Effector CD4-positive, alpha-beta T cell (primary cell): Measurements from ENCODE around the gene CACNA1B.
"Not testable (repeated sequence)": the region's sequence is repeated elsewhere in the genome, so short reads cannot be mapped to it uniquely, and the experiment has no call there.

Experiments
- DNase-seq: peaks from one replicate; pipeline ENCODE4 v3.0.0-alpha.2; 2020

Gene CACNA1B

DNA sequence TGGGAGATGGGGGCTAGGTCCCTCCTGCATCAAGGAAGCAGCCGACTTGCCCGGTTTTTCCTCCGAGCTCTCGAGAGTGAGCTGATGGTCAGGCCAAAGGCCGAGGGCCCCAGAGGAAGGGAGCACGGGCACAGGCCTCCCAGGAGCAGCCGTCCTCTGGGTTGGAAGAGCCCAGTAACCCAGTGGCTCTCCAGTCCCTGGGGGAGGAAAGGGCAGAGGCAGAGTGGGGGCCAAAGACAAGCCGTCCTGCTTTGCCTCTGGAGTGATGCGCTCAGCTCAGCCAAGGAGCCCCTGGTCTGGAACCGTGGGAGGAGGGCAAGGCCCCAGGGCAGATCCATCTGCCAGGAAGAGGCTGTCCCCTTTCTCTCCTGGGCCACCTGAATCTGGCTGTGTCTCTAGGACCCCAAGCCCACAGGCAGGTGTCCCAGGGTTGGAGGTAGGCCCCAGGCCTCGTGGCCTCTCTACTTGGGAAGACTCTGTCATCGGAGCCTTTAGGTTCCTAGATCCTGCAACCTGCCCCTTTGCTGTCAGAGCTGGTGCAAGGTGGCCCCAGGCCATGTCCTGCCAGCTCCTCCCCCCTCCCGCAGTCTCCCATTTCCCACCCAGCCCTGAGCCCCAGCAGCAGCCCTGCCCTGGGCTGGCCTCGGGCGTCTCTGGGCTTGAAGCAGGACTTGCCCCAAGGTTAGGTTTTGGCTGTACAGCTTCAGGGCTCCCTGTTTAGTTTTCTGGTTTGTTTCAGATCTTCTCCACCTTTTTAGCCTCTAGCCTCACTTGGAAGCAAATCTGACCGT is 224.1 kb downstream of the CACNA1B start:
- DNase-seq, result no peak

DNA sequence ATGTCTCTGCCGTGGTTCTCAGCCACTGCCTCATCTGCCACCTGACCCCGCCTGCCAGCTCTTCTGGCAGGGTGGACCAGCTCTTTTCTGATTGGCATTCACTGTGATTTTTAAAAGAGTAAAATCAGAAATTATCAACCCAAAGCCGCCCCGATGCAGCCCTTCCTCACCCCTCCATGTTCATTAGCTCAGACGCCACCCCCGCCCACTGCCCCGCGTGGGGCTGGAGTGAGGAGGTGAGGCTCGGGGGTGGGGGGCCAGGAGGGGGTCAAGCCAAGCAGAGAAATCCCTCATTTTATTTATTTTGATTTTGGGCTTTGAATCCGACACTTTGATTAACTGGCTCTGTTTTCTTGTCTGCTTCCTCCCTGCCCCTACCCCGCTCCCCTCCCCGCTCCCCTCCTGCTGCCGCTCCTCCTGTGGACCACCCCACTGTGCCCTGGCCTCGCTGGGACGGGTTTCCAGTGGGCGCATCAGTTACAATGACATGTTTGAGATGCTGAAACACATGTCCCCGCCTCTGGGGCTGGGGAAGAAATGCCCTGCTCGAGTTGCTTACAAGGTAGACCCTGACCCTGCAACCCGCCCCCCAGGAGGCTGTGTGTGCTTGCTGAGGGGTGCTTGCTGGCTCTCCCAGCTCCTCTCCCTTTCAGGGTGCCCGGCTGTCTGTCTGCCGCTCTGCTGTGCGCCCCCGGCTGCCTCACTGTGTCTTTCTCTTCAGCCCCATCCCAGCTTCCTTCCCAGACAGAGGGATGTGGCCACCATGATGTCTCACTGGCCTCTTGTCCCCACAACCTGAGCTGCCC is 224.9 kb downstream of the CACNA1B start:
- no peak for DNase-seq

DNA sequence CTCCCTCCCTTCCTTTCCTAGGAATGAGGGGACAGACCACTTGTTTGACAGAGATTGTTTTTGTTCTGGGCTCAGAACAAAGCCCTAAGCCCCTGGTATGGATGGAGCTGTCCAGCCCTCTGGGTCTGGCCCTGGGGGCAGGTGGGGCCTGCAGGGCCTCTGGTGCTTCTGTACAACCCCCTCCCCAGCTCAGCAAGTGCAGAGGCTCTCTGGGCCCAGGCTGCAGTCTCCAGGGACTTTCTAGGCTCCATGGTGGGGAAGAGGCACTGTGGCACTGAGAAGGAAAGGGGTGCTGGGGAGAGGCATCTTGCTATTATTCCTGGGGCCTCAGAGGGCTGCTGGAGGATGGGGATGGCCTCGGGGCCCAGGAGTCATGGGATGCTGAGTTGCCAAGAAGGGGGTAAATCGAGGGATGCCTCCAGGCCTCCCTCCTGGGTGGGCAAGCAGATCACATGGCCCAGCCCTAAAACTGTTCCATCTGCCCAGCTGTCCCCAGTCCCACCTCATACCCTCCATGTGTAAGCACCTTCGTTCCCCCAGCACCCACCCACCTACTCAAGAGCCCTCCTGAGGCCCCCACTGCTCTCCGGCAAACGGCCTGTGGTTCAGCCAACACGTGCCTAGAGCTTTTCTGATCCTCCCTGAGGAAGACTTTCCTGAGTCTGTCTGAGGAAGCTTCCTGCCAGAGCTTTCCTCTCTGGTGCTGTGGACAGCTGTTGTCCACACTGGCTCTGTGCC is 225.7 kb downstream of the CACNA1B start:
- DNase-seq, result no peak

DNA sequence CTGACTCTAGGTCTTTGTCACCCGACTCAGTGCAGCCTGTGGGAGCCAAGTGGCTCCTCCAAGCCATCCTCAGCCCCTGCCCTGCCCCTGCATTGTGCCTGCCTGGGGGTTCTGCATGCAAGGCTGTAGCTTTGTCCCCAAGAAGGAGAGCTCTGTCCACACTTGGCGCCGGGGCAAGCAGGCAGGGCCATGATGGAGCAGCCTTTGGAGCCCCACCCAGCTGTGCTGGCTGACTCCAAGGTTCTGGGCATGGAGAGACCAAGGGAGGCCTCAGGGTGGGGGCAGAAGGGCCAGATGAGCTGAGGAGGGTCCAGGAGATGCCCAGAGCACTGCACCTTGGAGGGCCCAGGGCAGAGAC is 226.2 kb downstream of the CACNA1B start:
- no peak for DNase-seq

DNA sequence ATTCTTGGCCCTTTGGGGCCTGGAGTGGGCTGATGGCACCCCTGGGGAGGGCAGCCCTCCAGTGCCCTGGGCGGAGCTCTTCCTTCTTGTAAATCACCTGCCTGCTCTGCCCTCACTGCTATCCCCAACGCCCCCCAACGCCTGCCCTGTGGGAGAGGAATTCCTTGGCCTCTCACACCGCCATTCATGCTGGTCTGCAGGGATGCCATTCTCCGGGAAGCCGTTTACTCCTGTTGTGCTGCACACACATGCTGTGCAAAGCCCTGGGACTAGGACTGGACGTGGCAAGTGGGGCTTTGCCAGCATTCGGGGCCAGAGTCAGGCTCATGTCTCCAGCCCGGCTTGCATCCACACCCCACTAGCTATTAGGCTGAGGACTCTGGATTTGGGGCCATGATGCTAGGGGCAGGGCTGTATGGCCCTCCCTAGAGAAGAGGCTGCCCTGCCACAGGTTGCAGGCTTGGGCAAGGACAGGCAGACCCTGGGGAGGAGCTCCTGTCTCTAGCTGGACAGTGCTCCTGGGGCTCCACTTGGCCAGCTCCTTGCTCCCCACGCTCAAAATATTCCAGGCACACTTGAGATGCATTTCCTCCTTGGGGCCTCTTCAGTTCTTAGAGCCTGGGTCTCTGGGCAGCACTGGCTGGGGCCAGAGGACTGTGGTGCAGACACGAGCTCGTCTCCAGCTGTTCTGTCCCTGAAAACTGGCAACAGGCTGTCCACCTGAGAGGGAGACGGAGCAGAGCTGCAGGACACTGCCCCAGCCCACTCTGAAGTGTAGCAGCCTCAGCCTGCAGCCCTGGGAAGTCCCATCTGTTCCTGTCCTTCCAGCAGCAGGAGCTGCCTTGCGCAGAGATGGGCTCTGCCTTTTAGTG is 226.9 kb downstream of the CACNA1B start:
- no peak for DNase-seq

DNA sequence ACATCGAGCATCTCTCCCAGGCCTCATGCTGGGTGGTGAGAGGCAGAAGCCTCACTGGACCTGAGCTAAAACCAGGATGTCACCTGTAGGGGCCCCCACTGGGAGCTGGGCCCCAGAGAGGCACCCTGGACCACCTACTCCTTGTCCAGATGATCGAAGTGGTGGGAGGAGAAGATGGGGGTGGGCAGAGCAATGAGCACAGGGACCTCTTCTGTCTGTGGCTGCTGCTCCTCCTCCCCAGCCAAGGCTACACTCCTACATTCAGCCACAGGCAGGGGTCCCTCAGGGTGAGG is 227.5 kb downstream of the CACNA1B start:
- DNase-seq, result no peak

DNA sequence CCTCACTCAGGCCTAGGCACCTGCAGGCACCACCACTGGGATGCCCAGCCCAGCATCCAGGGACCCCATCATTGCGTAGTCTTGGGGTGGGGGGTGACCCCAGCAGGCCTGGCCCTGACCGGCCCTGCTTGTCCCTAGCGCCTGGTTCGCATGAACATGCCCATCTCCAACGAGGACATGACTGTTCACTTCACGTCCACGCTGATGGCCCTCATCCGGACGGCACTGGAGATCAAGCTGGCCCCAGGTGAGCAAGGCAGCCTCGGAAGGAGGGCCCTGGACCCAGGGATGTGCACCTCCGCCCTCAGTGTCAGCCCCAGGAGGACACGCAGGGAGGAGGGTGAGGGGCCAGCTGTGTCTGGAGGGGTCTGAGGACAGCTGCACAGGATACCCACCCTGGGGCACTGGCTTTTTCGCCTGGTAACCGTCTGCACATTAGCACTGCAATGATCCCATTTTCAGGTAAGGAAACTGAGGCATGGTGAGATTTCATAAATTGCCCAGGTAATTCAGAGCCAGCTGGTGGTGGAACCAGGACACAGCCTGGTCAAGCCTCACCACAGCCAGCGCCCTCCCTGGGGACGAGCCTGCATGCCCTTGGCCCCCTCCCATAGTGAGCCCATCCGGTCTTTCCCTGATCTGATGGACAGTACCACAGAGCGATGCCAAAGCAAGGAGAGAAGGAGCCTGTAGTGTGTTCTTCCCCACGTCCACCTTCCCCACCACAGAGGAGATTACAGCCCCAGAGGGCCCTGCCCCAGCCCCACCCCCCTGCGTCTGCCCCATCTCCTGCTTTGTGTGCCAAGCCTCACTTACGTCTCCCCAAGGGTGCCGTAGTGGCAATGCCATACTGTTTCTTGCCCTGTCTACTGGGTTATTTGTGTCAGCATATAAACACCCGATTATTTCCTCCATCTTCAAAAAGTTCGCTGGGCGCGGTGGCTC is 228.3 kb downstream of the CACNA1B start:
- DNase-seq, result no peak

DNA sequence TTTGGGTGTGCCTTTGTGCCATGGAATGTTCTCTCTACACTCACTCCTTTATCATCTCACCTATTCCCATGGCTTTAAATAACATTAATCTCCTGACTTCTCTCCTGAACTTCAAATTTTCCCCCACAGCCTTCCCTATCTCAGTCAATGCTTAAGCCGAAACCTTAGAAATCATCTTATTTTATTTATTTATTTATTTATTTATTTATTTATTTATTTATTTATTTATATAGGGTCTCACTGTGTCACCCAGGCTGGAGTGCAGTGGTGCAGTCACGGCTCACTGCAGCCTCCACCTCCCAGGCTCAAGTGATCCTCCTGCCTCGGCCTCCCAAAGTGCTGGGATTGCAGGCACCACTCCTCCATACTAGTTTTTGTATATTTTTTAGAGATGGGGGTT is 229.5 kb downstream of the CACNA1B start:
- DNase-seq, result not testable (repeated sequence)

DNA sequence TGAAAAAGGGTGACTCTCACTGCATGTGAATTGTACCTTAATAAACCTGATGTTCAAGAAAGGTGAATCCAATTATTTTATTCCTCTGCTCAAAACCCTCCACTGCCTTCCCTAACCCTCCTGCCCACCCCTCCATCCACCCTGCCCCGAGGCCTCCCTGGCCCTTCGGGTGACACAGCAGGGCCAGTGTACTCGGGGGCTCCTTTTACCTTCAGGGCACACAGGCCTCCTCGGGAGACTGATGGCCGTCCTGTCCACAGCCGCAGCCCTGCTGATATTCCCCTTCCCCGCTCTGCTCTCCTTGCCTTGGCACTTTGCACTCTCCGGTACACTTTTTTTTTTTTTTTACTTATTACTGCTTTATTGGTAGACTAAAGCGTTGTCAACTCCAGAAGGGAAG is 234.0 kb downstream of the CACNA1B start:
- DNase-seq, result no peak

DNA sequence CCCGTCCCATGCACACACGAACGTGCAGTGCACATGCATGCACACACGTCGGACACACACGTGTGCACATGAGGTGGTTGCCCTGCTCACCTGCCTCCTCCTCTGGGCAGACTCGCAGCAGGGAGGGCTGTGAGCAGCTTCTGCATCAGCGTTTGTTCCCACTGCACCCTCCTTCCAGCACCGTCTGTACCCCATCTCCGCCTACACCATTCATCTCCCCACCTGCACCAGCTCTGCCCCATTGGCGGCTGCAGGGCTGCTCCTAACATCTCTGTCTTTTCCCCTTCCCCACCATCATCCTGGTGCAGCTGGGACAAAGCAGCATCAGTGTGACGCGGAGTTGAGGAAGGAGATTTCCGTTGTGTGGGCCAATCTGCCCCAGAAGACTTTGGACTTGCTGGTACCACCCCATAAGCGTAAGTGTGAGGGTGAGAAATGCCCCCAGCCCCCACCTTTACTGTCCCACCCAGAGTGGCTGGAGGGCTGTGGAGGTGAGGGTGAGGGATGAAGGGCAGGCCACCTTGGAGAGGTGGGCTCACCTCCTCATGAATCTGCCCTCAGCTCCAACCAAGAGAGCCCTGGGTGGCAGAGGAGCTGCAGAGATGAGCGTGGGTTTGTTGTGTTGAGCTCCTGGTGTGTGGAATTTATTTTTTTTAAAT is 234.6 kb downstream of the CACNA1B start:
- DNase-seq, result no peak

DNA sequence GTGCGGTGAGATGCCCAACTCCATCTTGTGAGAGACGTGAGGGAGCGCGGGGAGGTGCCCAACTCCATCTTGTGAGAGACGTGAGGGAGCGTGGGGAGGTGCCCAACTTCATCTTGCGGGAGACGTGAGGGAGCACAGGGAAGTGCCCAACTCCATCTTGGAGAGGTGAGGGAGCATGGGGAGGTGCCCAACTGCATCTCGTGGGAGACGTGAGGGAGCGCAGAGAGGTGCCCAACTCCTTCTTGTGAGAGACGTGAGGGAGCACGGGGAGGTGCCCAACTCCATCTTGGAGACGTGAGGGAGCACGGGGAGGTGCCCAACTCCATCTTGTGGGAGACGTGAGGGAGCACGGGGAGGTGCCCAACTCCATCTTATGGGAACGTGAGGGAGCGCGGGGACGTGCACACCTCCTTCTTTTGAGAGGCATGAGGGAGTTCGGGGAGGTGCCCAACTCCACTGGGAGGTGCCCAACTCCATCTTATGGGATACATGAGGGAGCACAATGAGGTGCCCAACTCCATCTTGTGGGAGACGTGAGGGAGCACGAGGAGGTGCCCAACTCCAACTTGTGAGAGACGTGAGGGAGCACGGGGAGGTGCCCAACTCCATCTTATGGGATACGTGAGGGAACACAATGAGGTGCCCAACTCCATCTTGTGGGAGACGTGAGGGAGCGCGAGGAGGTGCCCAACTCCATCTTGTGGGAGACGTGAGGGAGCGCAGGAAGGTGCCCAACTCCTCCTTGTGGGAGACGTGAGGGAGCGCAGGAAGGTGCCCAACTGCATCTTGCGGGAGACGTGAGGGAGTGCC is 235.4 kb downstream of the CACNA1B start:
- DNase-seq, result no peak

DNA sequence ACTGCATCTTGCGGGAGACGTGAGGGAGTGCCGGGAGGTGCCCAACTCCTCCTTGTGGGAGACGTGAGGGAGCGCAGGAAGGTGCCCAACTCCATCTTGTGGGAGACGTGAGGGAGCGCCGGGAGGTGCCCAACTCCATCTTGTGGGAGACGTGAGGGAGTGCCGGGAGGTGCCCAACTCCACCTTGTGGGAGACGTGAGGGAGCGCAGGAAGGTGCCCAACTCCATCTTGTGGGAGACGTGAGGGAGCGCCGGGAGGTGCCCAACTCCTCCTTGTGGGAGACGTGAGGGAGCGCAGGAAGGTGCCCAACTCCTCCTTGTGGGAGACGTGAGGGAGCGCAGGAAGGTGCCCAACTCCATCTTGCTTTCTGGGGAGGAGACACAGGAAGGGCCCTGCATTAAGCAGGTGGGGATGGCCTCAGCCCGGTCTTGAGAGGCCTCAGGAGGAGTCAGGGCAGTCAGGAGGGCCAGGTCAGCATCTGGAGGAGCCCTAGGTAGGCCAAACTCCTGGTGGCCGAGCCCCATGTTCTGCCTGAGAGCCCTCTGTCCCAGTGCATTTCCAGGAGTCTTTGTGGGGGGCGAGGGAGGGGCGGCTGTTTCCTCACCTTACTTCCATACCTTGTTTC is 236.2 kb downstream of the CACNA1B start:
- DNase-seq, result not testable (repeated sequence)

DNA sequence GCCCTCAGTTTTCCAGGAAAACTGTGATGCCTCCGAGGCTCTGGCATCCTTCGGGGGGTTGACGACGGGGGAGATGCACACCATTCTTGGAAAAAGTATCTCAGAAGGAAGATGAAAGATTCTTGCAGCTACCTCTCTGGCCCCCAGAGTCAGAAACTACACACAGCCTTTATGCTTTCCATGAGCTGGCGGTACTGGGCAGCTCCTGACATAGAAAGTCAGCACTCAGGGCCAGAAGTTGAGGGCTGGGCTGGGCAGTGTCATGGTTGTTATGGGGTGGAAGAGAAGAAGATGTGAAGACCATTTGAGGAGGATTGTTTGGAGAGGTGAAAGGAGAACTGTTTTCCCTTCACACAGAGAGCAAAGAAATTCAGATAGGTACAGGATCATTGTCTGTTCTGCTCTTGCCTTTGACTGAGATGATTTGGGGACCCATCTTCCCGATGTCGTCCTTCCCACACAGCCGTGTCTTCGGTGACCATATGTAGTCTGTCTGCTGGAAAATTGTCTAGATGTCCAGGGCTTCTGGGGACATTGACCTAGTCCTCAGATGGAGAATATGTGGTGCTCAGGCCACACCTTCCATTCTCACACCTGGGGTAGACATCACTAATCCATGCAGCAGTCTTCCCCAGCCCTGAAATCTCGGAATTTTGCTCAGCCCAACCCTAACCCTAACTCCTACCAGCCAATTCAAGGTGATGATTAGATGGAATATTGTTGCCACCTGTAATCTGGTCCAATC is 237.1 kb downstream of the CACNA1B start:
- no peak for DNase-seq

DNA sequence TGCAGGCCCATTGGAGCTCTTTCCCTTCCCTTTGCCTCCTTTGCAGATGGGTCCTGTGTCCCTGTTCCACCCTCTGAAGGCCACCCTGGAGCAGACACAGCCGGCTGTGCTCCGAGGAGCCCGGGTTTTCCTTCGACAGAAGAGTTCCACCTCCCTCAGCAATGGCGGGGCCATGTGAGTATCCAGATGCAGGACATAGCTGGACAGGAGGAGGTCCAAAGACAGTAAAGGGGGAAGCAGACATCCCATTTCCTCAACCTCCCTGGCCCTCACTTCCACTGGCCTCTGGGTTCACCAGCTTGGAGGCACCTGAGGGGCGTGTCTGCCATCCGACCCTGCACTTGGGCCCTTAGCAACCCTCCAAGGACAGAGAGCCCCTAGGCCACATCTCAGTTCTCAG is 237.9 kb downstream of the CACNA1B start:
- no peak for DNase-seq

DNA sequence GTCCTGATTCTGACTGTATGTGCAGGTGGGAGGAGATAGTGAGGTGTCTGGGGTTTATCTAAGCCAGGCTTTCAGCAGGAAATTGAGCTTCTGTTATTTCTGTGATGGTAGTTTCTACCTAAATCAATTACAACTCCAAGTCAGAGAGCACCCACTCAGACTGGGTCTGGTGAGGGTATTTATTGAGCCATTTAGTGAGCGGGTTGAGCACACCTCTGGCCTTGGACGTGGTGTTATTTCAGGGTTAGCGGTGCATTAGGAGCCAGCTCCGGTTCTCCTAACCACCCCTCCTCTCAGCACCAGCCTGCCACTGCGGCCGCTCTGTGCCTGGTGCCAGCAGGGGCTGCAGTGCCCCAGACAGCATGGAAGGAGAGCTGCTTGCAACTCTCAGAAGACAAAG is 238.9 kb downstream of the CACNA1B start:
- no peak for DNase-seq

DNA sequence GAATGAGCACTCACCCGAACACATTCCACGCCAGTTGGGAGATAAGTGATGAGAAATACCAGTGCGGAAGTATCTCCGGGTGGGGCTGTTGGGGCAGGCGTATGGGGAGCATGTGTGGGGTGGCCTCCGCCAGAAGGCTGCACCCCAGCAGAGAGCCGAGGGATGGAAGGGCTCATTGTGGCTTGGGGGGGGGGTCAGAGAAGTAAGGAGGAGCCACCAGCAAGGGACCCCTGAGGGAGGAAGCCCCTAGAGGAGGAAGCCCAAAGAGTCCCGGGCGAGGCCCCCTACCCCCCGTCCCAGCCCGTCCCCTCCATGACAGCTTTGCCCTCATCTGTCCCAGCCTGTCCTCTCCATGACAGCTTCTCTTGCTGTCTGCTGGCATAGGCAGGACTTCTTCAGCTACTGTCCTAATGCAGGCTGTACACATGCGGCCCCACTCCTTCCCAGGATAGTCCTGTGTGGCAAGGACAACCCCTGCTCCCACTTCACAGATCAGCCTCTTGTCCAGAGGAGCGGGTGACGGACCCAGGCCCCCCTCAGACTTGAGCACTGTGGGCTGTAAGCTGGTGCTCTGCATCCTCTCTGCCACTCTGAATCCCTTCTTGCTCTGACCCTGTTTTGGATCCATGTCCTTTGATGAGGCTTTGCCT is 239.6 kb downstream of the CACNA1B start:
- DNase-seq, result no peak

DNA sequence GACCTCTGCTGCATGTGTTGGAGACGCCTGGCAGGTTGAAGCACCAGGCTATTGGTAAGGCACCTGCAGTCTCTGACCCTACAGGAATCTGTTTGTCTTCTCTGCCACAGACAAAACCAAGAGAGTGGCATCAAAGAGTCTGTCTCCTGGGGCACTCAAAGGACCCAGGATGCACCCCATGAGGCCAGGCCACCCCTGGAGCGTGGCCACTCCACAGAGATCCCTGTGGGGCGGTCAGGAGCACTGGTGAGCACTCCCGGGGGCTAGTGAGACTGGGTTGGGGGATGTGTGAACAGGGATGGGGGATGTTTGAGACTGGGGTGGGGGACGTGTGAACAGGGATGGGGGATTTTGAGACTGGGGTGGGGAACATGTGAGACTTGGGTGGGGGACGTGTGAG is 240.3 kb downstream of the CACNA1B start:
- no peak for DNase-seq

DNA sequence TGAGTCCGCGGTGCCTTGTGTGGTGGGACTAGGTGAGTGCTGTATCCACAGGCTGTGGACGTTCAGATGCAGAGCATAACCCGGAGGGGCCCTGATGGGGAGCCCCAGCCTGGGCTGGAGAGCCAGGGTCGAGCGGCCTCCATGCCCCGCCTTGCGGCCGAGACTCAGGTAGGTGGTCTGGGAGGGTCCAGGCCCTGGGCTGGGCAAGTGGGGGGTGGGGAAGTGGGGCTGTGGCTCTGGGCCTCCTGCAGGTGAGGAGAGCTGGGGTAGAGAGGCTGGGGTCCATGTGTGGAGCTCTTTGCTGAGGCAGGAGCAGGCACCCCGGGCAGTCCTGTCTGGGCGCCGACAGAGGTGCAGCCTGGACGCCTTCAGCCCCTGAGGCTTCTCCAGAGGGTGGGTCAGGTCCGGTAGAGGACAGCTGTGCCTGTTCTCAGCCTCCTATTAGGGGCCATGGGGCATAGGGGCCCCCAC is 241.1 kb downstream of the CACNA1B start:
- no peak for DNase-seq
